Measurements from ENCODE around the gene FAM3A.

DNA sequence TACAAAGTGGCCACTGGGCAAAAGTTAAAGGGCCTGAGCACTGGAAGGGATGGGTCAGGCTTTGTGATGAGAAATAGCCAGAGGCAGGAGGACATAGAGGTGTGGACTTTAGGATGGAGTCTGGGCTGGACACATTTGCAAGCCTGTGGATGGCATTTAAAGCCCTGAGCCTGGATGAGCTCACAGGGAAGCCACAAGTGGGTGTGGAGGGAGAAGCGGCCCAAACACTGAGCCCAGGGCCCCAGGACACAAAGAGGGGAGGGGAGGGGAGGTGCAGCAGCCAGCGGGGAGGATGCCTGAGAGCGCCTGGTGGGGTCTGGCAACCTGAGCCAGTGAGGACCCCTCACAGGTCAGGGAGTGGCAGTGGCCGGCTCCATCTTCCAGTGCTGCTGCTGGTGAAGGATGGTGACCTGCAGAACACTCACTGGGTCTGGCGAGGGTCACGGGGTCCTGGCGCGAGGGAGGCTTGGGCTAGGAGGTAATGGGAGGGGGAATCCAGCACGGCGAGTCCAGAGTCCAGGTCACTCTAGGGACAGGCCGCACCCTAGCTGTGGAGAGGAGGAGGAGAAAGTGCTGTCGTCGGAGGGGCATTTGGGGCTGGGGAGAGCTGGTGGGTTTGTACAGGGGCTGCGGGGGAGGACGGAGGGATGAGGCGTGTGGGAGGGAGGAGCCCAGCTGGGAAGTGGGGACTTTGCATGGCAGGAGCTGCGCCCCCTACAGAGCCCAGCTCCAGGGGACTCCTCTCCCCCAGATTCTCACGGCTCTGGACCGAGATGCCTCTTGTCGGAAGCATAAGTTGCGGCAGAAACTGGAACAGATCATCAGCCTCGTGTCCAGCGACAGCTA is 44.0 kb downstream of the FAM3A start:
- TF ChIP-seq, protein P1, sequence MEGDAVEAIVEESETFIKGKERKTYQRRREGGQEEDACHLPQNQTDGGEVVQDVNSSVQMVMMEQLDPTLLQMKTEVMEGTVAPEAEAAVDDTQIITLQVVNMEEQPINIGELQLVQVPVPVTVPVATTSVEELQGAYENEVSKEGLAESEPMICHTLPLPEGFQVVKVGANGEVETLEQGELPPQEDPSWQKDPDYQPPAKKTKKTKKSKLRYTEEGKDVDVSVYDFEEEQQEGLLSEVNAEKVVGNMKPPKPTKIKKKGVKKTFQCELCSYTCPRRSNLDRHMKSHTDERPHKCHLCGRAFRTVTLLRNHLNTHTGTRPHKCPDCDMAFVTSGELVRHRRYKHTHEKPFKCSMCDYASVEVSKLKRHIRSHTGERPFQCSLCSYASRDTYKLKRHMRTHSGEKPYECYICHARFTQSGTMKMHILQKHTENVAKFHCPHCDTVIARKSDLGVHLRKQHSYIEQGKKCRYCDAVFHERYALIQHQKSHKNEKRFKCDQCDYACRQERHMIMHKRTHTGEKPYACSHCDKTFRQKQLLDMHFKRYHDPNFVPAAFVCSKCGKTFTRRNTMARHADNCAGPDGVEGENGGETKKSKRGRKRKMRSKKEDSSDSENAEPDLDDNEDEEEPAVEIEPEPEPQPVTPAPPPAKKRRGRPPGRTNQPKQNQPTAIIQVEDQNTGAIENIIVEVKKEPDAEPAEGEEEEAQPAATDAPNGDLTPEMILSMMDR (IDR thresholded peaks at IDR 0.05): no peak
- TF ChIP-seq POLR2AphosphoS5 (IDR thresholded peaks at IDR 0.05; ENCODE audit: low read depth, low read length) (no peak), SIN3A (IDR thresholded peaks at IDR 0.05; ENCODE audit: borderline replicate concordance, insufficient read depth, low read depth, low read length) (no peak)
- TF ChIP-seq, protein P2, sequence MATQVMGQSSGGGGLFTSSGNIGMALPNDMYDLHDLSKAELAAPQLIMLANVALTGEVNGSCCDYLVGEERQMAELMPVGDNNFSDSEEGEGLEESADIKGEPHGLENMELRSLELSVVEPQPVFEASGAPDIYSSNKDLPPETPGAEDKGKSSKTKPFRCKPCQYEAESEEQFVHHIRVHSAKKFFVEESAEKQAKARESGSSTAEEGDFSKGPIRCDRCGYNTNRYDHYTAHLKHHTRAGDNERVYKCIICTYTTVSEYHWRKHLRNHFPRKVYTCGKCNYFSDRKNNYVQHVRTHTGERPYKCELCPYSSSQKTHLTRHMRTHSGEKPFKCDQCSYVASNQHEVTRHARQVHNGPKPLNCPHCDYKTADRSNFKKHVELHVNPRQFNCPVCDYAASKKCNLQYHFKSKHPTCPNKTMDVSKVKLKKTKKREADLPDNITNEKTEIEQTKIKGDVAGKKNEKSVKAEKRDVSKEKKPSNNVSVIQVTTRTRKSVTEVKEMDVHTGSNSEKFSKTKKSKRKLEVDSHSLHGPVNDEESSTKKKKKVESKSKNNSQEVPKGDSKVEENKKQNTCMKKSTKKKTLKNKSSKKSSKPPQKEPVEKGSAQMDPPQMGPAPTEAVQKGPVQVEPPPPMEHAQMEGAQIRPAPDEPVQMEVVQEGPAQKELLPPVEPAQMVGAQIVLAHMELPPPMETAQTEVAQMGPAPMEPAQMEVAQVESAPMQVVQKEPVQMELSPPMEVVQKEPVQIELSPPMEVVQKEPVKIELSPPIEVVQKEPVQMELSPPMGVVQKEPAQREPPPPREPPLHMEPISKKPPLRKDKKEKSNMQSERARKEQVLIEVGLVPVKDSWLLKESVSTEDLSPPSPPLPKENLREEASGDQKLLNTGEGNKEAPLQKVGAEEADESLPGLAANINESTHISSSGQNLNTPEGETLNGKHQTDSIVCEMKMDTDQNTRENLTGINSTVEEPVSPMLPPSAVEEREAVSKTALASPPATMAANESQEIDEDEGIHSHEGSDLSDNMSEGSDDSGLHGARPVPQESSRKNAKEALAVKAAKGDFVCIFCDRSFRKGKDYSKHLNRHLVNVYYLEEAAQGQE (IDR thresholded peaks at IDR 0.05; ENCODE audit: insufficient read depth in 1 of 2, low read depth in 2 of 2, low read length in 1 of 2): no peak
